Nasal cavity respiratory epithelium epithelial cell of viscerocranial mucosa (primary cell): ENCODE measurements around the gene NOC4L. TPM values are rescaled to one million over a fixed set of nuclear protein-coding genes. Genes with fewer than 3 reads are reported as not detected.

Source experiments
- total RNA-seq: library from RNA; depleted of rRNA; stranded (reverse); fragments of >200 nt; gene quantifications from 2 replicates; pipeline ENCODE4 v1.2.3, GENCODE V29; 2014

The NOC4L gene
- total RNA-seq: 8.5 and 17.5 TPM in 2 replicates

GRCh38 chr12:132144115-132144809 is at the start of gene NOC4L, which contains the start of gene DDX51:
Gene NOC4L, plus strand, starts transcription at chr12:132144457. Its CDS starts 32 bp downstream, at chr12:132144489.
Gene DDX51, minus strand, starts transcription at chr12:132144319. Its CDS starts 23 bp downstream, at chr12:132144296.

Other genes with a start within 250 kb of the NOC4L start
- 6.5 and 36.5 TPM in 2 replicates for gene ULK1, start 249.8 kb upstream of the NOC4L start, total RNA-seq
- 15.7 and 28.7 TPM in 2 replicates for gene PUS1, start 215.2 kb upstream of the NOC4L start, total RNA-seq
- 6.5 and 22.1 TPM in 2 replicates for gene EP400, start 194.5 kb upstream of the NOC4L start, total RNA-seq
- gene DDX51, start 138 bp upstream of the NOC4L start, total RNA-seq: 8.2 and 9.1 TPM in 2 replicates
- gene GALNT9, start 185.1 kb downstream of the NOC4L start, total RNA-seq: not detected in 2 replicates